Panc1 (cell line): Measurements from ENCODE around the gene CCSER2.

Experiments used
- CTCF ChIP-seq: fragments of 450-650 bp; IDR thresholded peaks from 2 replicates; pipeline ENCODE4 v1.5.1; 2017; ENCODE audit warnings: mild to moderate bottlenecking
- POLR2AphosphoS5 ChIP-seq: IDR thresholded peaks from 2 replicates; pipeline ENCODE4 v1.6.1; 2012; ENCODE audit warnings: mild to moderate bottlenecking, low read depth, low read length, moderate library complexity

DNA sequence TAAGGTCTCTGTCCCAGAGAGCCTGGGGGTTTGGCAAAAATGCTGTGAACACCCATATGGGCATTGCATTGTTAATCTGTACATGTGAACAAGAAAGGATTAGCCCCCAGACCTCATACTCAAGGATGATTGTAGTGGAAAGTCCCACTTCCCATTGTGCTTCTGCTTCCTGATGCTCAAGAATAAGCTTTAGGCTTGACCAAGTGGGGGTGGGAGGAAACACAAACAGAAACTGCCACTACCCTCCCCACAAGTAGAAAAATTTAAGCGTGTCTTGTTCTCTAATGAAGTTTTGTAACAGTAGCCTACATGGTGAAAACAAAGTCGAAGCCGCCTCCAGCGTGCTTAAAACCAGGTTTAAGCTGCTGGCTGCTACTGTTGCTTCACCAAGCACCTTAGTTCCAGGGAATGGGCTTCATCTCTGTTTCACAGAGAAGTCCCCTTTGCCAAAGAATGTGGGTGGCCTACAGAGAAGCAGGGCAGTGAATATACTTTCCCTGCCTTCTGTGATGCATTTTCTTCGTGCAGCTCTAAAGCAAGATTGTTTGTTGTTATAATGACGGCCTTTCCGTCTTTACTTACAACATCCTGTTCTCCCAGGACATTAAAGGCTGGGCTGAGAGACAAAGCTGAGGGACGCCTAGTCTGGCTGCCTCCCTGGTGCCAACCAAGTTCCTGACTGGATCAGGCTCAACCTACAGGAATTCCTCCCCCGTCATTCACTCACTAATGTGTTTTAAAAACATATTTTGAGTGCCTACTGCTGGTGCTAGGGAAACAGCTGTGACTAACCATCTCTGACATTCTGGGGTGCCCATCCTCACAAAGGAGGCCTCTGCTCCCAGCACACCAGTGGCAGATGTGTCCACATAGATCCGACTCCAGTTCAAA is 32.1 kb upstream of the CCSER2 start:
- no peak for TF ChIP-seq CTCF
- TF ChIP-seq POLR2AphosphoS5: no peak
